Lower leg skin (tissue), 4 donors: ENCODE results near the gene RASL10B. TPM values are rescaled to one million over a fixed set of nuclear protein-coding genes. Genes with fewer than 3 reads are reported as not detected.
A peak's percentile ranks its signal among the peaks of the same experiment; 100 is the strongest.

Source experiments
- DNase-seq, 2 donors: peaks; one replicate each; pipeline ENCODE4 v3.0.0-alpha.2; 2019; ENCODE audit warnings: low spot score in 2 of 2
- H3K4me3 ChIP-seq: fragments of 200-600 bp; sonication (generic); 2 replicates; pipeline ENCODE4 v1.5.1; 2017; ENCODE audit warnings: mild to moderate bottlenecking, low read depth; ENCODE audit not compliant: poor library complexity, severe bottlenecking
- CTCF ChIP-seq, 3 donors: fragments of 450-650 bp; IDR thresholded peaks; one replicate each; pipeline ENCODE4 v1.5.1; 2016; ENCODE audit warnings: antibody characterized with exemption in 3 of 3, mild to moderate bottlenecking in 3 of 3, moderate library complexity in 2 of 3
- POLR2A ChIP-seq, 2 donors: fragments of 450-650 bp; IDR thresholded peaks; one replicate each; pipeline ENCODE4 v1.6.1; 2016 to 2017; ENCODE audit warnings: antibody characterized with exemption in 2 of 2, mild to moderate bottlenecking in 1 of 2, moderate library complexity in 1 of 2
- WGBS, 2 donors: methylation state at CpG; one replicate each; pipeline ENCODE4 v1.1.5; 2018; 5-methylcytosine and 5-hydroxymethylcytosine counted together
- intact Hi-C: fragments of 100-400 bp; cut with DNase I; formaldehyde crosslinking; loops from one replicate; pipeline ENCODE4 v1.15.0; 2023; ENCODE audit warnings: low total_unique reads
- total RNA-seq, 4 donors: library from RNA; depleted of rRNA; stranded (reverse); fragments of >200 nt; gene quantifications; one replicate each; pipeline ENCODE4 v1.1.0, GENCODE V29; 2016

The RASL10B gene
- total RNA-seq, 4 donors from 2014 or later: 0.66 to 2.4 (median 1.5) TPM

- TF ChIP-seq POLR2A (IDR thresholded peaks at IDR 0.05): no peak
- TF ChIP-seq CTCF (IDR thresholded peaks at IDR 0.05): no peak
- intact Hi-C loops: no loop called here
- H3K4me3 ChIP-seq: no peak overlapping the region
- peak; percentile 39 to 68 for DNase-seq
- 13 to 27% methylated on average over 2 of the region's 2 CpGs for WGBS, 2 donors
Measured at GRCh38 chr17:35788477-35789368, 57.3 kb downstream of the RASL10B start.

- intact Hi-C loops: no loop called here
- TF ChIP-seq POLR2A (IDR thresholded peaks at IDR 0.05) (no peak), CTCF (IDR thresholded peaks at IDR 0.05) (no peak)
- 65 to 69% methylated on average over 3 of the region's 3 CpGs for WGBS, 2 donors
- no peak overlapping the region for H3K4me3 ChIP-seq
- peak in 1 of 2 donors; percentile 64 for DNase-seq
Measured at GRCh38 chr17:35790841-35791240, 59.4 kb downstream of the RASL10B start.

GRCh38 chr17:35791681-35792350, 60.4 kb downstream of the RASL10B start:
- intact Hi-C loops: no loop called here
- no peak overlapping the region for H3K4me3 ChIP-seq
- TF ChIP-seq POLR2A (IDR thresholded peaks at IDR 0.05): no peak
- no peak for TF ChIP-seq CTCF (IDR thresholded peaks at IDR 0.05)
- peak in 1 of 2 donors; percentile 52 for DNase-seq
- WGBS, 2 donors: 45 to 48% methylated on average over 9 of the region's 9 CpGs

Other genes with a start within 250 kb of the RASL10B start
- under 1 TPM; 0.12 to 0.80 (median 0.46) TPM for gene SLFN12L, start 194.0 kb upstream of the RASL10B start, total RNA-seq
- gene SLFN14, start 170.8 kb upstream of the RASL10B start, total RNA-seq: not detected
- gene PEX12, start 153.1 kb upstream of the RASL10B start, total RNA-seq: 1 to 10 TPM; 6.1 to 9.0 (median 6.7) TPM
- gene AP2B1, start 144.3 kb upstream of the RASL10B start, total RNA-seq: 100 to 1,000 TPM in 1 of 4 donors, 10 to 100 TPM in 3; 35.6 to 217 (median 39.7) TPM
- under 1 TPM in 1 of 4 donors, not detected in 3; 0.93 TPM for gene GAS2L2, start 21.6 kb downstream of the RASL10B start, total RNA-seq
- not detected for gene C17orf50, start 29.2 kb downstream of the RASL10B start, total RNA-seq
- gene MMP28, start 64.0 kb downstream of the RASL10B start, total RNA-seq: 100 to 1,000 TPM in 1 of 4 donors, 10 to 100 TPM in 3; 62.5 to 115 (median 79.1) TPM
- 10 to 100 TPM; 39.0 to 79.0 (median 60.0) TPM for gene TAF15, start 77.8 kb downstream of the RASL10B start, total RNA-seq
- not detected for gene HEATR9, start 137.3 kb downstream of the RASL10B start, total RNA-seq
- 1 to 10 TPM in 3 of 4 donors, under 1 TPM in 1; 0.91 to 2.2 (median 1.2) TPM for gene CCL5, start 148.7 kb downstream of the RASL10B start, total RNA-seq
- not detected for gene RDM1, start 199.1 kb downstream of the RASL10B start, total RNA-seq
- not detected for gene LYZL6, start 212.1 kb downstream of the RASL10B start, total RNA-seq
- under 1 TPM in 1 of 4 donors, not detected in 3; 0.39 TPM for gene CCL16, start 249.9 kb downstream of the RASL10B start, total RNA-seq